ENCODE data around the gene APRT. TPM values are rescaled to one million over a fixed set of nuclear protein-coding genes. Genes with fewer than 3 reads are reported as not detected.

APRT gene
- polyA plus RNA-seq, 5 donors, result 63.4 to 131 (median 73.6) TPM

DNA sequence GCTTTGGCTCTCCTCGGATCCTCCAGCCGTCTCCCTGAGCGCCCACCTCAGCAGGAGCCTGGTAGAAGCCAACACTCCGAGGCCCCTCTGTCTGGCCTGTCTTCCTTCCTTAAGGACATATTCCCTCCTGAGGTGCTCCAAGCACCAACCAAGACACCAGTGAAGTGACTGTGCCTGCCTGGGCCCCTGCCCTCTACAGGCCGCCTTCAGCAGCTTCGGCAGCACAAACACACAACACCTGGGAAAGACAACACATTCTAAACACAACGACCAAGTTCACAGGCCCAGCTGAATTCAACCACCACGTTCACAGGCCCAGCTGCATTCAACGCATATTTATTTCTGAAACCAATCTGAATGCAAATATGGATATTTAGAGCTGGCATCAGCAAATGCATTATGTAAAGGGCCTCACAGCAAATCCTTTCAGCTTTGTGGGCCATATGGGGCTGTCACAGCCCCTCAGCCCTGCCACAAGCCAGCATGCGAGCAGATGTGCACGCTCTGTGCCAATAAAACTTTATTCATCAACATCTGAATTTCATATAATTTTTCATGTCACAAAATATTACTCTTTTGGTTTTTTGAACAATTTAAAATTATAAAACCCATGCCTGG lies 32.8 kb upstream of the APRT start:
- DNase-seq, result no peak

DNA sequence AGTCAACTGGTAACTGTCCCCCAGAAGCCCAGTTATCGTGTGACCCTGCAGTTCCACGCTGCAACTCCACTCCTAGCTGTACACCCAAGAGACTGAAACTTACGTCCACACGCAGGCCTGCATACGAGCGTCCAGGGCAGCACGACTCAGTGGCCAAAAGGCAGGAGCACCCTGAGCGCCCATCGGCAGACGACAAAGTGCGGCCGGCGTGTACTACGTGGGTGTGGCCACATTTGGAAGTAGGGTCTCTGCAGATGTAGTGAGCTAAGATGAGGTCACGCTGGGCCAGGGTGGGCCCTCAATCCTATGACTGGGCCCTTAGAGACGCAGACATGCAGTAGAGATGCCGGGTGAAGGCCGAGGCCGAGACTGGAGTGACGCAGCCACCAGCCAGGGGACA lies 31.5 kb upstream of the APRT start:
- no peak for DNase-seq

DNA sequence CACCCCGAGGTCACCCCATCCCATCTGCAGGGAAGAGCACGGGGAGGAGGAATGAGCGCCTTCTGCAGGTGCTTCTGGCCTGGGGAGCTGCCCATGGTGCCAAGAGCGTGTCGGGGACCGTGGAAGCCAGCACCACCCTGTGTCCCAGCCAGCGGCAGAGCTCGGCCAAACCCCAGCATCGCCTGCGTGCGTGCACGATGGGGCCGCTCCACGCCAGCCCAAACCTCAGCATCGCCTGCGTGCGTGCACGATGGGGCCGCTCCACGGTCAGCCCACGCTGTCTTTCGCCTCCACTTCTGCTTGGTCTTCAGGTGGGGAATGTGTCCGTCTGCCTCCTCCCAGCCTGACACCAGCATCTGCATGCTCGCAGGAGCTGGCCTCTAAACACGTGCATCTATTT lies 31.1 kb upstream of the APRT start:
- no peak for DNase-seq

DNA sequence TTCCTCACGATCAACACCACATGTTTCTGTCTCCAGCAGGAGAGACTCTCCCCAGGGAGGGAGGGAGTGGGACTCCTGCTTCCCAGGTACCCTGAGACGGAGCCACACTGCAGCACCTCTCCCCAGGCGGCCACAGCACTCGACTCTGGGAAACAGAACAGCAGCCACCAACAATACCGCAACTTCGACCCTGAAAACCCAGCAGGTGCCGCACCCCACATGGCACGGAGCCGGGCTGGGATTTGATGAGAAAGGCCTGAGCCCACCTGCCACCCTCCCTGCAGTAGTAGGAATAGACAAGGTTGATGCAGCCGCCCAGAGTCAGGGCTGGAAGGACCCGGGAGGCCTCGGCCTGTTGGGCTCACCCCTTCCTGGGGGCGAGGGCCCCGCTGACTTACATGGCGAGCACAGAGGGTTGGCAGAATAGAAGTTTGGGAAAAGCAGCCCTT lies 30.6 kb upstream of the APRT start:
- DNase-seq, result no peak

DNA sequence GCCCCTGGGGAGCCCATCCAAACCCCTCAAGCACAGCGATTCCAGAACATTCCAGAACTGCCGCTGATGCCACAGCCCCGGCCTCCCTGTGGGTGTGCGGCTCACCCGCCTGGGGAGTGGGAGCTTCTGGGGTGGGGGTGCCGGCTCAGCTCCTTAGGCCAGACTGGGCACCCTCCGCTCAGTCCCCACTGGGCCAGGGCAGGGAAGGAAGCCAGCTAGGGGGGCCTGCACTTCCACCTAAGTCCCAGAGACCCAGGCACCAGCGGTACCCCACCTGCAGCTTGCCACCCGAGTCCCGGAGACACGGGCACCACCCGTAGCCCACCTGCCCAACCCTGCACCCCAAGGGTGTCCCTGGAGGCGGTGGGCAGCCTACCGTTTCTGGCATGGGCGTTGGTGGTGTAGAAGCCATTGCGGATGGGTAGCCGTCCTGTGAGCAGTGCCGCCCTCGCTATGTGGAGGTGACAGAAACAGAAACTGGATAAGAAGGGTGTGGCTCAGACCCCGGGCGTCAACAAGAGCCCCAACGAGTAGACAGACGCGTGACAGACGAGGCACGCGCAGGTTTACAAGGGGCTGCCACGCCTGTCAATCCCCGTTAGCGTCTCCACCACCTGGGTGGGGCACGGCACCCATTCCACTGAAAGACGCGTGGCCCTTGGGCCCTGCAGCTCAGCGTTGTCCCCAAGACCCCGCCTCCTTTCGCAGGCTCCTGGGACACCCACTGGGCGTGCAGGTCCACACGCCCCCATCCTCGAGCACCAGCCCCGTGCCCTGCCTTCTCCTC lies 30.0 kb upstream of the APRT start:
- DNase-seq, result no peak

DNA sequence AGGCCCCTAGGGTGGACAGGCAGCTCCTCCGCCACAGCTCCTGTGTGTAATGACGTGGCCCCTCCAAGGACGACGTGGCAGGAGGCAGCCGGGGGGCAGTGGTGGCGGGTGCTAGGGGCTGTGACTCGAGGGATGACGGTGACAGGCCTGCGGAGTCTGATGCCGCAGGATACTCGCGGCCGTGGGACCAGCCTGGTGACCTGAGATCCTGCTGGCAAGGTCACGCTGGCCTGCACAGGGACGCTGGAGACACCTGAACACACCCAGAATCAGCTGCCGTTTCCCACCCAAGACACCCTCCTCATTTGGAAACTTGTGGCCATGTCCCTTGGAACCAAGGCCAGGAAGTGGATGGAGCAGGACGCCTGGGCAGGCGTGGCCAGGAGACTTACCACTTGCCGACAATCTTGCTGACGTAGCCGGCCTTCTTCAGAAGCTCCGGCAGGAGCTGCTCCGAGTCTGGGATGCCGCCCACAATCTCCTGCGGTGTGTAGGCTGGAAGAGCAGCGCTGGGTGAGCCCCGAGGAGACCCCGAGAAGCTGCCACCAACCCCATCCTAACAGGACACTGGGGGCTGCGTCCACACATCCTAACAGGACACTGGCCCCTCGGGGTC lies 29.0 kb upstream of the APRT start:
- DNase-seq, result no peak

DNA sequence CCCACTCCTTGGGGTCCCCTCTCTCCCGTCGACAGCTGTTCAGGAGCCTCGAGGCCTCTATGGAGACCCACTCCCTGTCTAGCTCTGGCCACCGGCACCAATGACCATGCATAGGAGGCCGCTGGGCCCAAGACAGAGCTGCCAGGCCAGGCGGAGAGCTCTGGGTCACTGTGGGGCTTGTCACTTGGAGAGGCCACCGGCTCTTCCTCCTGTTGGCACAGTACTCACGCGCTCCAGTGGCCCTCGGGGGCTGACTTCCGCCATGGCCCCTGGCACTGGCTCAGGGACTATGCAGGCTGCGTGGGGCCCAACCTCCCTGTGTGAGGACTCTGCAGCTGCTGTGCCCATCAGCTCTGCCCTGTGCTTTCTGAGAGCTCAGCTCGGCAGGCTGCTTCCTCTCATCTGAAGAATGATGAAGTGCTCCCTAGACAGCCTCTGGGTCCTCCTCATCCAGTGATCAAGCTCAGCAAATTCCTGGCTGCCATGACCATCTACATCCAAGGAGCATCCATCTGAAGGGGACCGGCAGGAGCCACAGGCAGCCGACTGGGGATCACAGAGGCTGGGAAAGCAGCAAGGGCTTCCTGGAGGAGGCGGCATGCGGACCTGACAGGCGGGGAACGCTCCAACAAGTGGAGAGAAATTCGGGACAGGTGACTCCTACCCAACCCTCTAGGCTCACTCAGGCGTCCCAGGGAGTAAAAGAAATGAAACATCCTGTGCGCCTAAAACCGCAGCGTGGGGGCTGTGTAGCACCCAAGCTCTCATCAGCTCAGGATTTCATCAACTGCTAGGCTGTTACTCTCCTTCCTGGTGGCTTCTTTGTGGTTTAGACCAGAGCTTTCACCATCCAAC lies 28.2 kb upstream of the APRT start:
- DNase-seq, result no peak

DNA sequence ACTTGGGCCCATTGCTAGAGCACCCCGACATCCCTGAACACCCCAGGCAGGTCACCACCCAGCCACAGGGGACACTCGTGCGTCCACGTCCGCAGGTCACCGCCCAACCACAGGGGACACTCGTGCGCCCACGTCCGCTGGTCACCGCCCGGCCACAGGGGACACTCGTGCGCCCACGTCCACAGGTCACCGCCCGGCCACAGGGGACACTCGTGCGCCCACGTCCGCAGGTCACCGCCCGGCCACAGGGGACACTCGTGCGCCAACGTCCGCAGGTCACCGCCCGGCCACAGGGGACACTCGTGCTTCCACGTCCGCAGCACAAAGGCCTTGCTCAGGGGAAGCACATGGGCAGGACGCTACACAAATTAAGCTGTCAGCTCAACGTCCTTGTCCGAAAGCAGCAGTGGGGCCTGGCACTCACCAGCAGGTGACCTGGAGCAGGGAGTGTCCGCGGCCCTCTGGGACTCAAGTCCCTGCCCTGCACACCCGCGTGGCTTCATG lies 27.4 kb upstream of the APRT start:
- DNase-seq, result no peak

DNA sequence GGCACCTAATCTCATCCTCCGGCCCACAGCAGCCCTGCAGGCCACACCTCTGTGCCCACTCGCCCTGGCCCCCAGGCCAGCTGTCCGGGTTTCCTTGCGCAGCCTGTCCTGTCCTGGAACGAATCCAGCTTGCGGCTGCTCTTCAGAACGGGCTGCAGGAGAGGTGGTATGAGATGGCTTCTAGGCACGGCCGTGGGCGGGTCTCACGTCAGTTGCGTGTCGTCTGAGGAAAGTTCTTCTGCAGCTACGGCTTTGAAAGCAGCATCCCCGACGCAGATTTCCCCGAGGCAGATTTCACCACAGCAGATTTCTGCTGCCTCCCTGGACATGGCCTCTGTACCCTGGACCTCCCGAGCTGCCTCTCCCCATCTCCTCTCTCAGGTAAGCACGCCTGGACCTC lies 26.8 kb upstream of the APRT start:
- DNase-seq, result no peak

DNA sequence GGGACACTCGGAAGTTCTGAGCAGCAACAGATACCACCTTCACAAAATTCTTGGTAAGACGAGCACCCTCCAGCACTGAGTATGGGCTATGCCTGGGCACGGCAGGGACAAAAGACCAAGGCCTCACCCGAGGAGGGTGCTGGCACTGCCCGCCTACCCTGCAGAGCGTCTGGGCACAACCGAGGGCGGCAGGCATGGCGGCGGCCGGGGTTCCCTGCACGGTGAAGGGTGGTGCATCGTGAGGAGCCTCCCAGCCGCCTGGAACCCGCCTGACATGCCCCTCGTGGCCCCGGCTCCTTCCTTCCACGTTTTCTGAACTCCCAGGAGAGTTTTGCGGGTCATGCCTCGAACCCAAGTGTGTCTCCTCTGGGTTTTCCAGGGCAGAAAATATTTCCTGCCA lies 26.1 kb upstream of the APRT start:
- DNase-seq, result no peak

DNA sequence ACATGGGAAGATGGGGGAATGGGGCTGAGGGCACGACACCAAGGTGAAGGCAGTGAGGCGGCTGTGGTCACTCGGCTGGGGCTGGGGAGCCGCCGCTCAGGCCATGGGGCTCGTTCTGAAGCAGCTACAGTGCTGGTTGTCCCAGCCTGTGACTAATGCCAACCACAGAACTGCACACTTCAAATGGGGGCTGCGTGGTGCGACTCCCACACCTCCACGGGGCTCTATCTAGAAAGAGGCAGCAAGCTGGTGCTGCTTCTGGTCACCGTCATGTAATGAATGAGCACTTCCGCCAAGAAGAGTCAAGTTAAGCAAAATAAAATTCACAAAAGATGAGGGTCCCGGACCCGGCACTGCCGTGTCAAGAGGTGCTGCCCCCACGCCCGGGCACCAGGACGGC lies 25.1 kb upstream of the APRT start:
- no peak for DNase-seq

DNA sequence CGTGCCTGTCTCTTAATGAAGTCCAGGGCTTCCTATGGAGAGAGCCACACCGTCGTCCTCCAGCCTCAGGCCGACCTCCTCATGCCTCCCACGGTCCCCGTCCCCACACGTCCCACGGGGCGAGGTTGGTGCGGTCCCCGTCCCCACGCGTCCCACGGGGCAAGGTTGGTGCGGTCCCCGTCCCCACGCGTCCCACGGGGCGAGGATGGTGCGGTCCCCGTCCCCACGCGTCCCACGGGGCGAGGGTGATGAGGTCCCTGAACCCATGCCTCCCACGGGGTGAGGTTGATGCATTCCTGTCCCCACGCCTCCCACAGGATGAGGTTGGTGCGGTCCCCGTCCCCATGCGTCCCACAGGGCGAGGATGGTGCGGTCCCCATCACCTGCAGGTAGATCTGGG lies 24.1 kb upstream of the APRT start:
- no peak for DNase-seq

DNA sequence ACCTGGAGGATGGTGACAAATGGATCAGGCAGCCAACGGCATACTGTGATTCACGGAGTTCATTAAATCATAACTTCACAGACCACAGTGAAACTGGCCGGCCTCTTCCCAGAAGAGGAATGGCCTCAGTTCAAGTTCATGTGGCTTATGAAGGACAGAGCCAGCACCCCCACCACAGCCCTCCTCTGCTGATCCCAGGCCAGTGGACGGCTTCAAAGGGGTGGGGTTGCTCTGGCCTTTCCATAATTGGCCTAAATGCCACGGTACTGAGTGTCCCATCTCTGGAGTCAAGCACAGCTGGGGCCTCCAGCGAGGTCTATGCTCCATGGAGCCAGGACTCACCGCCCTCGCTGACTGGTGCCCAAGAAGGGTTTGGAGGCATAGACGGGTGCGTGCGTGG lies 23.7 kb upstream of the APRT start:
- no peak for DNase-seq

DNA sequence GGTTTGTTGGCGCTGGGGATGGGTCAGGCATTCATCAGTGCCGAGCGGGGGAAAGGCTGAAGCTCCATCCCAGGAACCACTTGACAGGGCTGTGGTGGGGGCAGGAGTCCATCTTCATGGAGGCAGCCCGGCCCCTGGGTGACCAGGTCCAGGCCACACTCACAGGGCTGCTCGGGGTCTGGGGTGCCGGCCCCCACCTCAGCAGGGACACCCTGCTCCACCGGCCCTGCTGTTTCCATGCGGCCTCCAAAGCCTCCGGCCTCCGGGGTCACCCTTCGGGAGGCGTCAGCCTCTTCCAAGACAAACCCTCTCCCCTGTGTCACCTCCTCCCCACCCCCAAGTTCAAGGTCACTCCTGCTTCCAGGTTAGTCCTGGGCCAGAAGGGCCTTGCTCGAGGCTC lies 22.9 kb upstream of the APRT start:
- no peak for DNase-seq

DNA sequence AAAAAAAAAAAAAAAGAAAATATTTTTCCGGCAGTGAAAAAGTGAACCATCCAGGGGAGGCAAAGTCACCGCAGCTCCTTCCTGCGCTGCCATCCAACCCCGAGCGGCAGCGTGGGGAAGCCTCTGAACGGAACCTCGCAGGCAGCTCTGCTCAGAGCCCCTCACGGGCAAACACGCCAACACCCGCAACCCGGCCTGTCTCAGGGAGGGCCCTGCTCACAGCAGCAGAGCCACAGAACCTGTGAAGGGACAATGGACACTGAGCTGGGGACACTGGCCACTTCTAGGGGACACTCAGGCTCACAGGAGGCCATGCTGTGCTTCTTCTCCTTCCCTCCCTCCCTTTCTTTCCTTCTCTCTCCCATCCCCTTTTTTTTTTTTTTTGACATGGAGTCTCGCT lies 21.4 kb upstream of the APRT start:
- no peak for DNase-seq

DNA sequence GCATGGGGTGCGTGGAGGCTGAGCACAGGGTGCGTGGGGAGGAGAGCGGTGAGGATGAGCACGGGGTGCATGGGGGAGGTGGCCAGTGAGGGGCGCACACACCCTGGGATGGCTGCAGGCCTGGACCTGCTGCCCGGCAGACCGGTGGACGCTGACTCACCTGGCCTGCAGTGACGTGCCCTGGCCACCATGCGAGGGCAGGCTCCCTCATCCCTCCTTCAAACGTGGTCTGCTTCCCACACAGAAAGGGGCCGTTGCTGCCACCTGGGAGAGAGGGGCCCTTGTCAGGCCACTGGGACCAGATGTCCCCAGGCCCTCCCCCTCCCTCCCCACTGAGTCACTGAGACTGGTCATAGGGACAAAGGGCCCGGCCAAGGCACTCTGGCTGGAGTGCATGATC lies 20.1 kb upstream of the APRT start:
- DNase-seq, result no peak

DNA sequence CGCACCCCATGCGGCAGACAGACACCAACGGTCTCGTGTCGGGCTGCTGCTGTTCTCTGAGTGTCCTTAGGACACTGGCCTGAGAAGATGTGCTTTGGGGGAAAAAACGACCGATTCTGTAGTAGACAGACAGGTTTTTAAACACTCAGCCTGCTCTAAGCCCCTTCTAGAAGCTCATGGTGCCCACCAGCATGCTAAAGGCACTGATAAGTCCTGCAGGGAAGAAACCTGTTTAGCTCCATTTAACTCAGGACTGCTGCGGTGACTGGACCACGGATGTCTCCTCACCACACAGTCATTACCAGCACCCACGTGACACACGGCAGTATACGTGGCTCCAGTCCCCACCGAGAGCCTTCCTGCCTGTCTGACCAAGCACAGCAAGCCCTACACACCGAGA lies 19.1 kb upstream of the APRT start:
- no peak for DNase-seq

DNA sequence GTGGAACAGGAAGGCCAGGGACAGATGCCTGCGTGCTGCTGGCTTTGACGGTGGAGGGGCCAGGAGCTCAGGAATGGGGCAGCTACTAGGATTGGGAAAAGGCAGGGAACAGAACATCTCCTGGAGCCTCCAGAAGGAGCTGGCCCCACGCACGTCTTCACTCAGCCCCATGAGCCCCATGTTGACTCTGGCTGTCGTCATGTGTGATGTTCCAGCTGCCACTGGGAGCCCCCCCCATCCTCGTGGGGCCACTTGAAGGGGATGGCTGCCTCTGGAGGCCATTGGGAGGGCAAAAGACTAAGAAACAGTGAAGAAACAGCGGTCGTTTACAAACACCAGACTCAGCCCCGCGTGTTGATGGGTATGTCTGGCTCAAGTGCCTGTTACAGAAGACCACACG lies 18.5 kb upstream of the APRT start:
- DNase-seq, result peak; percentile 90 to 92

DNA sequence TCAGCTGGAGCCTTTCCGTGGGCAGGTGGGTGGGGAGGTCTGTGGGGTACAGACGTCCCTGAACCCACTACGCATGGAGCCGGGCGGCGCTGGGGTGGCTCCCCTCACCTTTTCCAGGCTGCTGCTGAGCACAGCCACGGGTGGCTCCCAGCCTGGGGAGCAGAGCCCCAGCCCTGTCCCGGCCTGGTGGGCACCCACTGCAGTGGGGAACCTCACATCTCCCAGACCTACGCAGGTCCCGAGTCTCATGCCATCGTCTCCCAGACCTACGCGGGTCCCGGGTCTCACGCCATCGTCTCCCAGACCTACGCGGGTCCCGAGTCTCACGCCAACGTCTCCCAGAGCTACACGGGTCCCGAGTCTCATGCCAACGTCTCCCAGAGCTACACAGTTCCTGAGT lies 17.0 kb upstream of the APRT start:
- no peak for DNase-seq

DNA sequence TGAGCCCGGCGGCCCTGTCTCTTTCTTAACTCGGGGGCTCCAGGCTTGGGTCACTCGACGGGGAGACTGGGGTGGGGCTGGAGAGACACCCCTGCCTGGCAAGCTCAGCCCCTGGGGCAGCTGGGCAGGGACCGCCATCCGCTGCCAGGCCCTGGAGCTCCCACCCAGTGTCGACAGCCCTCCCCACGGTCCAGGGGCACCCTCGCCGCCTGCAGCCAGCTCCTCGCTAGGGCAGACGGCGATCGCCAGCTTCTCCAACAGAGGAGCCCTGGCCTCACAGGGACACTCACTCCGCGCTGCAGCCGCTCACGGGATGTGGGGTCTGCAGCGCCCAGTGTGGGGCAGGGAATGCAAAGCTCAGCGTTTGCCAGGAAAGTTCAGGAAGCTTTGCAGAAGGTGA lies 16.0 kb upstream of the APRT start:
- DNase-seq, result no peak

DNA sequence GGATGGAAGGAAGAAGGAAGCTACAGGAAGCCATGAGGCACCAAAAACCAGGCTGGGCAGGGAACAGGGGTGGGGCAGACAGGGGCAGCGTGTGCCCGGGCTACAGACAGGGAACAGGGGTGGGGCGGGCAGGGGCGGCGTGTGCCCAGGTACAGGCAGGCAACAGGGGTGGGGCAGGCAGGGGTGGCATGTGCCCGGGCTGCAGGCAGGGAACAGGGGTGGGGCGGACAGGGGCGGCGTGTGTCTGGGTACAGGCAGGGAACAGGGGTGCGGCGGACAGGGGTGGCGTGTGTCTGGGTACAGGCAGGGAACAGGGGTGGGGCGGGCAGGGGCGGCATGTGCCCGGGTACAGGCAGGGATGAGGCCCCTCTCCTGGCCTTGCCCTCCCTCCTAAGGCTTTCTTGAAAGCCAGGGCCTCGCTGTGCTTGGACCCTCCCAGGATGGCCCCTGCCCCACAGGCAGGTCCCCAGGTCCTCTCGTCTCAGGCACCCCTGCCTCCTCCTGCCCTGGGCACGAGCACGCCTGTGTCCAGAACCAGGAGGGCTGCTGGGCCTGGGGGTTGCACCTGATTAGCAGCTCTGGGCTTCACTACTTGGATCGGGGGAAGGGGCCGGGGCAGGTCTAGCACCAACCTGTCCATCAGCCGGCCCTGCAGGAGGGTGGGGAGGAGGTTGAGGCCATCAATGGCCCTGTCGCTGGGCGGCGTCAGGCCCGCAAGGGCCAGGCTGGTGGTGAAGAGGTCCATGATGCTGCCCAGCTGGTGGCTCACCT lies 14.5 kb upstream of the APRT start:
- DNase-seq, result no peak

All from right lung (tissue), 5 donors.